ENCODE results near the gene PAPPA2. TPM values are rescaled to one million over a fixed set of nuclear protein-coding genes. Genes with fewer than 3 reads are reported as not detected.

PAPPA2 gene
- total and polyA plus RNA-seq, 3 experiments from 2014 or later: 0.29 to 0.55 TPM; not detected in 1

GRCh38 chr1:176576670-176577069 lies 113.7 kb downstream of the PAPPA2 start:
- H3K4me1 ChIP-seq (ENCODE audit: insufficient read depth, low read length): no peaks in the 10 kb centered on the region
- CTCF ChIA-PET: no interaction called here

DNA sequence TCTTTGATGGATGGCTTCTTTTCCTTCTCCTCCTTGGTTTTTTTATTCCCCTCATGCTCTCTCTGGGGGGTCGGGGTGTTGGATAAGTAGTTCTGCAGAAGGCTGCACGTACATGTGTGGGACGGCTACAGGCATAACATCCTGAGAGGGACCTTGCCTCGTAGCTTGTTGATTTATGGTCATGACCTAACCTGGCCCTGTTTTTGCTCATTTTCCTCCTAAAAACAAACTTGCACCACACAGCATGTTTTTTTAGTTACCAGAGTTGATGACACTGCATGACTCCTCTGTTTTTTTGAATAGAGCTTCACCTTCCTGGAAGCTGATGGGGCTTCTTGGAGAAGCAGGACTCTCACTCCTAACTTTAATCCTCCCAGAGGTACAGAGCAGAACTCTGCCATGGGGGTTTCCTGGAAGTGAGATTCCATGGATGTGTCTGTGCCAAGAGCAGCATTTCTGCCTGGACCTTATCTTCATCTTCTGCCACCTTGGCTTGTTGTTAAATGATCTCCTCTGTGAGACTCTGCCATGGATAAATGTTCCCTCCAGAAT lies 114.7 kb downstream of the PAPPA2 start:
- CTCF ChIA-PET: no interaction called here
- H3K36me3 ChIP-seq (ENCODE audit: insufficient read depth, low read length): no peaks in the 10 kb centered on the region

More at GRCh38 chr1:176576670-176577069, 113.7 kb downstream of the PAPPA2 start:
- Mint-ChIP-seq H3K4me1 (no peaks in the 10 kb centered on the region), H3K9me3 (peaks cover 0 to 3% (median 0%) of the 10 kb centered on the region in 5 donors), H3K36me3 (no peaks in the 10 kb centered on the region), H3K4me3 (no peak overlapping the region), H3K27me3 (peaks cover 0 to 5% of the 10 kb centered on the region in 2 donors), H3K27ac (no peak overlapping the region)
- Histone ChIP-seq H3K9me3 (ENCODE audit: low read length) (no peaks in the 10 kb centered on the region), H3K4me3 (ENCODE audit: low read length) (no peak overlapping the region), H3K27ac (ENCODE audit: low read depth, low read length) (no peak overlapping the region), H3K27me3 (ENCODE audit: insufficient read depth, low read length, poor library complexity, severe bottlenecking) (no peaks in the 10 kb centered on the region), H3K36me3 (ENCODE audit: insufficient read depth, low read length) (no peaks in the 10 kb centered on the region)
- POLR2A ChIA-PET: no interaction called here
- DNase-seq: no peak

DNA sequence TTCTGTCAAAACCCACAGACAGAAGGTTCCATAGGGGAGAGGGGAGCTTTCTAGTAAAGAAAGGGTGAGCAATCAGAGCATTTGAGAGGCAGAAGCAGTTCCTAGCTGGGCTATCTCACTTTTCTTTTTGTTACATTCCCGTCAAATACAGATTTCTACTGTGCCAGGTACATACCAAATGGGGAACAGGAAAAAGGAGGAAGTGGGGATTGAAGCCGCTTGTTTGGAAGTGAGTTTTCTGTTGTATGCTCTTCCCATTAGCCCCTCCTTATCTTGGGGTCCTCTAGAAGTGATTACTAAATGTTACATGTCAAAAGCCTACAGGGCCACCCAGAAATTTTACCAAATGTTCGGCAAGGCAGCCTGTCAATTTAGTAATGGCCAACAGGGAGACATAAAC lies 116.1 kb downstream of the PAPPA2 start:
- POLR2A ChIA-PET: no interaction called here
- CTCF ChIA-PET: no interaction called here
- H3K36me3 ChIP-seq (ENCODE audit: insufficient read depth, low read length): no peaks in the 10 kb centered on the region

More for the DNA sequence above, 114.7 kb downstream of the PAPPA2 start:
- Mint-ChIP-seq H3K27ac (no peak overlapping the region), H3K27me3 (peaks cover 0 to 5% of the 10 kb centered on the region in 2 donors), H3K36me3 (no peaks in the 10 kb centered on the region), H3K4me1 (no peaks in the 10 kb centered on the region), H3K4me3 (no peak overlapping the region), H3K9me3 (peaks cover 0 to 3% (median 0%) of the 10 kb centered on the region in 5 donors)
- H3K4me1 ChIP-seq (ENCODE audit: insufficient read depth, low read length): no peaks in the 10 kb centered on the region
- H3K27ac ChIP-seq (ENCODE audit: low read depth, low read length): no peak overlapping the region
- no peaks in the 10 kb centered on the region for H3K27me3 ChIP-seq (ENCODE audit: insufficient read depth, low read length, poor library complexity, severe bottlenecking)
- no peak for DNase-seq
- H3K9me3 ChIP-seq (ENCODE audit: low read length): no peaks in the 10 kb centered on the region
- H3K4me3 ChIP-seq (ENCODE audit: low read length): no peak overlapping the region
- POLR2A ChIA-PET: no interaction called here

DNA sequence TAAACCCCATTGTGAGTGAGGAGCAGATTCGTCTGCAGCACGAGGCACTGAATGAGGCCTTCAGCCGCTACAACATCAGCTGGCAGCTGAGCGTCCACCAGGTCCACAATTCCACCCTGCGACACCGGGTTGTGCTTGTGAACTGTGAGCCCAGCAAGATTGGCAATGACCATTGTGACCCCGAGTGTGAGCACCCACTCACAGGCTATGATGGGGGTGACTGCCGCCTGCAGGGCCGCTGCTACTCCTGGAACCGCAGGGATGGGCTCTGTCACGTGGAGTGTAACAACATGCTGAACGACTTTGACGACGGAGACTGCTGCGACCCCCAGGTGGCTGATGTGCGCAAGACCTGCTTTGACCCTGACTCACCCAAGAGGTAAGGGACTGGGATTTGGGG lies 132.2 kb downstream of the PAPPA2 start:
- no peaks in the 10 kb centered on the region for H3K27me3 ChIP-seq (ENCODE audit: insufficient read depth, low read length, poor library complexity, severe bottlenecking)
- no peaks in the 10 kb centered on the region for H3K36me3 ChIP-seq (ENCODE audit: insufficient read depth, low read length)
- H3K27me3 Mint-ChIP-seq: no peaks in the 10 kb centered on the region
- H3K27ac Mint-ChIP-seq: no peak overlapping the region
- POLR2A ChIA-PET: no interaction called here
- H3K27ac ChIP-seq (ENCODE audit: low read depth, low read length): no peak overlapping the region
- no peaks in the 10 kb centered on the region for H3K9me3 ChIP-seq (ENCODE audit: low read length)
- peaks cover 0 to 2% (median 0%) of the 10 kb centered on the region in 5 donors for H3K9me3 Mint-ChIP-seq
- CTCF ChIA-PET: no interaction called here
- no peaks in the 10 kb centered on the region for H3K4me1 Mint-ChIP-seq
- no peak overlapping the region for H3K4me3 ChIP-seq (ENCODE audit: low read length)
- H3K36me3 Mint-ChIP-seq: no peaks in the 10 kb centered on the region
- no peak for DNase-seq
- H3K4me1 ChIP-seq (ENCODE audit: insufficient read depth, low read length): no peaks in the 10 kb centered on the region
- H3K4me3 Mint-ChIP-seq: no peak overlapping the region

More for the DNA sequence above, 116.1 kb downstream of the PAPPA2 start:
- H3K27ac ChIP-seq (ENCODE audit: low read depth, low read length): no peak overlapping the region
- H3K4me1 ChIP-seq (ENCODE audit: insufficient read depth, low read length): no peaks in the 10 kb centered on the region
- H3K4me1 Mint-ChIP-seq: no peaks in the 10 kb centered on the region
- H3K9me3 ChIP-seq (ENCODE audit: low read length): no peaks in the 10 kb centered on the region
- H3K27ac Mint-ChIP-seq: no peak overlapping the region
- no peak overlapping the region for H3K4me3 ChIP-seq (ENCODE audit: low read length)
- DNase-seq: no peak
- H3K36me3 Mint-ChIP-seq: no peaks in the 10 kb centered on the region
- no peak overlapping the region for H3K4me3 Mint-ChIP-seq
- H3K27me3 Mint-ChIP-seq: peaks cover 0 to 5% of the 10 kb centered on the region in 2 donors
- no peaks in the 10 kb centered on the region for H3K27me3 ChIP-seq (ENCODE audit: insufficient read depth, low read length, poor library complexity, severe bottlenecking)
- H3K9me3 Mint-ChIP-seq: peaks cover 0 to 7% (median under 1%) of the 10 kb centered on the region in 5 donors

DNA sequence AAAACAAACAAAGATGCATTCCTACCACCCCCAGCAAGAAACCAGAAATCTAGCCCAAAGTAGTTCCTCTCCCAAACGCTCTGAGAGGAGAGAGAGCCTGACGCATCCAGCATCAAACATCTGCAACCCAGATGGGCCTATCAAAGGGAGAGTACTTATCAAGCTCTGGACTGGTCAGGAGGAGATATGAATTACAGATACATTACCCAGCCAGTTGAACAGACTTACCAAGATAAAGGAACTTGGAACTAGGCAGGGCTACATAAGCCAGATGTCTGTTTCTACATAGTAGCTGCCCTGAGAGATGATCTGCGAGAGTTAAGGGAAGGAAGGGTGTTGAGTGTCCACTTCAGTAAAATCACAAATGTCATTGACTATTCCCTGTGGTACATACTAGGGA lies 138.4 kb downstream of the PAPPA2 start:
- CTCF ChIA-PET: no interaction called here
- POLR2A ChIA-PET: no interaction called here
- H3K4me1 Mint-ChIP-seq: no peaks in the 10 kb centered on the region

GRCh38 chr1:176602388-176603004 lies 139.5 kb downstream of the PAPPA2 start:
- H3K27ac Mint-ChIP-seq: no peak overlapping the region
- Histone ChIP-seq H3K4me1 (ENCODE audit: insufficient read depth, low read length) (no peaks in the 10 kb centered on the region), H3K27me3 (ENCODE audit: insufficient read depth, low read length, poor library complexity, severe bottlenecking) (no peaks in the 10 kb centered on the region), H3K36me3 (ENCODE audit: insufficient read depth, low read length) (no peaks in the 10 kb centered on the region), H3K9me3 (ENCODE audit: low read length) (no peaks in the 10 kb centered on the region), H3K4me3 (ENCODE audit: low read length) (no peak overlapping the region), H3K27ac (ENCODE audit: low read depth, low read length) (no peak overlapping the region)
- H3K4me3 Mint-ChIP-seq: no peak overlapping the region
- ChIA-PET CTCF (no interaction called here), POLR2A (no interaction called here)
- no peaks in the 10 kb centered on the region for H3K4me1 Mint-ChIP-seq
- no peaks in the 10 kb centered on the region for H3K36me3 Mint-ChIP-seq
- H3K27me3 Mint-ChIP-seq: no peaks in the 10 kb centered on the region
- H3K9me3 Mint-ChIP-seq: no peaks in the 10 kb centered on the region
- DNase-seq: no peak

More for the DNA sequence above, 138.4 kb downstream of the PAPPA2 start:
- no peaks in the 10 kb centered on the region for H3K36me3 Mint-ChIP-seq
- DNase-seq: no peak
- H3K27ac ChIP-seq (ENCODE audit: low read depth, low read length): no peak overlapping the region
- H3K36me3 ChIP-seq (ENCODE audit: insufficient read depth, low read length): no peaks in the 10 kb centered on the region
- no peaks in the 10 kb centered on the region for H3K27me3 ChIP-seq (ENCODE audit: insufficient read depth, low read length, poor library complexity, severe bottlenecking)
- H3K4me3 ChIP-seq (ENCODE audit: low read length): no peak overlapping the region
- H3K9me3 Mint-ChIP-seq: peaks cover 0 to under 1% (median 0%) of the 10 kb centered on the region in 5 donors
- no peaks in the 10 kb centered on the region for H3K27me3 Mint-ChIP-seq
- no peak overlapping the region for H3K27ac Mint-ChIP-seq
- no peaks in the 10 kb centered on the region for H3K9me3 ChIP-seq (ENCODE audit: low read length)
- H3K4me1 ChIP-seq (ENCODE audit: insufficient read depth, low read length): no peaks in the 10 kb centered on the region
- no peak overlapping the region for H3K4me3 Mint-ChIP-seq

GRCh38 chr1:176603696-176604095 lies 140.7 kb downstream of the PAPPA2 start:
- no peak overlapping the region for H3K27ac ChIP-seq (ENCODE audit: low read depth, low read length)
- ChIA-PET CTCF (no interaction called here), POLR2A (no interaction called here)
- Mint-ChIP-seq H3K36me3 (no peaks in the 10 kb centered on the region), H3K9me3 (peaks cover 0 to 1% (median 0%) of the 10 kb centered on the region in 5 donors), H3K27me3 (no peaks in the 10 kb centered on the region), H3K4me3 (no peak overlapping the region), H3K4me1 (no peaks in the 10 kb centered on the region), H3K27ac (no peak overlapping the region)
- no peaks in the 10 kb centered on the region for H3K27me3 ChIP-seq (ENCODE audit: insufficient read depth, low read length, poor library complexity, severe bottlenecking)
- no peaks in the 10 kb centered on the region for H3K9me3 ChIP-seq (ENCODE audit: low read length)
- DNase-seq: no peak
- H3K36me3 ChIP-seq (ENCODE audit: insufficient read depth, low read length): no peaks in the 10 kb centered on the region
- H3K4me1 ChIP-seq (ENCODE audit: insufficient read depth, low read length): no peaks in the 10 kb centered on the region
- no peak overlapping the region for H3K4me3 ChIP-seq (ENCODE audit: low read length)

DNA sequence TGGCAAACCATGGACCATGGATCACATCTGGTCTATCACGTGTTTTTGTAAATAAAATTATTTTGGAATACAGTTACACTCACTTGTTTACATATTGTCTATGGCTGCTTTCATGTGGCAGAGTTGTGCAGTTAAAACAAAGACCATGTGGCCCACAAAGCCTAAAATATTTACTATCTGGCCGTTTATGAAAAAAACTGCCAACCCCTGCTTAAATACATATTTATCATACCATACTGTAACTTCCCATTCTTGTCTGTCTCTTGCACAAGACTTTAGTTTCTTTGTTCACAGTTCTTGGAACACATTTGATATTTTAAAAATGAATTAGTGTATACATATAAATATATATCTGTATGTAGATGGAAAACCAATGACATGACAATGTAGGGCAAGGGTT lies 141.5 kb downstream of the PAPPA2 start:
- Histone ChIP-seq H3K36me3 (ENCODE audit: insufficient read depth, low read length) (no peaks in the 10 kb centered on the region), H3K4me3 (ENCODE audit: low read length) (no peak overlapping the region), H3K27ac (ENCODE audit: low read depth, low read length) (no peak overlapping the region), H3K4me1 (ENCODE audit: insufficient read depth, low read length) (no peaks in the 10 kb centered on the region), H3K9me3 (ENCODE audit: low read length) (no peaks in the 10 kb centered on the region), H3K27me3 (ENCODE audit: insufficient read depth, low read length, poor library complexity, severe bottlenecking) (no peaks in the 10 kb centered on the region)
- Mint-ChIP-seq H3K9me3 (peaks cover 0 to 1% (median 0%) of the 10 kb centered on the region in 5 donors), H3K4me1 (no peaks in the 10 kb centered on the region), H3K4me3 (no peak overlapping the region), H3K27ac (no peak overlapping the region), H3K36me3 (no peaks in the 10 kb centered on the region), H3K27me3 (no peaks in the 10 kb centered on the region)
- CTCF ChIA-PET: no interaction called here
- no peak for DNase-seq
- POLR2A ChIA-PET: no interaction called here

Measured in CD8-positive, alpha-beta memory T cell (primary cell).